Liver (tissue), 9 donors: ENCODE results near the gene RER1. TPM values are rescaled to one million over a fixed set of nuclear protein-coding genes. Genes with fewer than 3 reads are reported as not detected.

ENCODE experiments used
- DNase-seq: peaks from one replicate; pipeline ENCODE4 v3.0.0-alpha.2; 2017; ENCODE audit warnings: low spot score
- H3K27ac ChIP-seq, 2 donors: one replicate each; pipeline ENCODE4 v1.7.0; 2013; ENCODE audit warnings: inconsistent platforms in 2 of 2, low read length in 2 of 2, control low read depth in 1 of 2, low read depth in 1 of 2, mild to moderate bottlenecking in 1 of 2
- H3K27me3 ChIP-seq, 4 donors: one replicate each; pipeline versions ENCODE4 v1.6.1 to v1.7.0; 2013; ENCODE audit warnings: low read length in 3 of 4, inconsistent platforms in 1 of 4, mild to moderate bottlenecking in 1 of 4, moderate library complexity in 1 of 4; ENCODE audit not compliant: control insufficient read depth in 4 of 4, insufficient read depth in 4 of 4
- H3K36me3 ChIP-seq, 4 donors: one replicate each; pipeline versions ENCODE4 v1.6.1 to v1.7.0; 2013; ENCODE audit warnings: low read length in 3 of 4, mild to moderate bottlenecking in 3 of 4, low read depth in 1 of 4, moderate library complexity in 1 of 4; ENCODE audit not compliant: control insufficient read depth in 4 of 4, insufficient read depth in 3 of 4
- H3K4me1 ChIP-seq, 4 donors: one replicate each; pipeline versions ENCODE4 v1.6.1 to v1.7.0; 2013; ENCODE audit warnings: low read length in 3 of 4, mild to moderate bottlenecking in 3 of 4, moderate library complexity in 1 of 4; ENCODE audit not compliant: control insufficient read depth in 4 of 4, insufficient read depth in 4 of 4
- H3K4me3 ChIP-seq, 3 donors: one replicate each; pipeline versions ENCODE4 v1.6.1 to v1.7.0; 2013; ENCODE audit warnings: low read length in 3 of 3, control low read depth in 1 of 3, low read depth in 1 of 3, mild to moderate bottlenecking in 1 of 3
- H3K9ac ChIP-seq, 2 donors: one replicate each; pipeline ENCODE4 v1.7.0; 2013; ENCODE audit warnings: low read length in 2 of 2, mild to moderate bottlenecking in 2 of 2, moderate library complexity in 2 of 2, control low read depth in 1 of 2, low read depth in 1 of 2
- H3K9me3 ChIP-seq, 4 donors: one replicate each; pipeline versions ENCODE4 v1.6.1 to v1.7.0; 2013; ENCODE audit warnings: low read length in 3 of 4; ENCODE audit not compliant: control insufficient read depth in 4 of 4
- RAD21 ChIP-seq, 2 donors: IDR thresholded peaks; 2 replicates each; pipeline ENCODE4 v1.6.1; 2016; ENCODE audit warnings: antibody characterized with exemption in 2 of 2, mild to moderate bottlenecking in 2 of 2
- WGBS: extraction: QIAGEN DNeasy Blood & Tissue Kit; methylation state at CpG from one replicate; pipeline ENCODE4 v1.1.7; 2013; 5-methylcytosine and 5-hydroxymethylcytosine counted together
- polyA plus RNA-seq, 2 donors: library from polyadenylated mRNA; stranded (reverse) in 1 of 2; unstranded in 1 of 2; fragments of 200-250 nt in 1 of 2; fragments of >200 nt in 1 of 2; fragmentation: Nextera tagmentation in 1 of 2; extraction: Ambion mirVana in 1 of 2; gene quantifications; one replicate each; pipeline versions ENCODE4 v1.2.1 to v1.2.3, GENCODE V29; 2013 to 2015
- total RNA-seq, 2 donors: library from RNA; depleted of rRNA; stranded (reverse); fragments of >200 nt; gene quantifications; one replicate each; pipeline ENCODE4 v1.2.3, GENCODE V29; 2014
- donor health status: healthy.
- donor health status: healthy.
- donor health status: healthy.
- donor health status: healthy.
- donor health status: healthy.

The RER1 gene
- total and polyA plus RNA-seq, 4 donors, result 43.5 to 142 (median 89.7) TPM

DNA sequence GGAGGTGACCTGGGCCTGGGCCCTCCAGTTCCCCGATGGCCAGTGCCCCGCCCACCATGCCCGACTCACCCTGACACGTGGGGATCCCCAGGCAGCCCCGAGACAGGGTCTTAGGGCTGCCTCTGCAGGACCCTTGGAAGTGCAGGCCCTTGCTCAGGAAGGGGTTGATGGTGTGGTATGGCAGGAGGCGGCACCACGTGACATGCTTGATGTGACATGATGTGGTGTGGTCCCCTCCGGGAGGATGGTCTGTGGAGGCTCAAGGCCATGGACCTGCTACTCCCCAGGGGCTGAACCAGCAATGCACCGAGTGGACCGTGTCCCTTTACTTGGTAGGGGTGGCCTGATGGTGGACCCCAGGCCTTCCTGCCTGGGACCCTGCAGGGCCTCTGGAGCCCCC lies 62.6 kb downstream of the RER1 start:
- no peak for DNase-seq
- Histone ChIP-seq H3K9me3 (no peaks in the 10 kb centered on the region), H3K4me3 (no peak overlapping the region), H3K9ac (no peak overlapping the region), H3K36me3 (peaks cover 0 to 3% (median 0%) of the 10 kb centered on the region in 4 donors), H3K27ac (no peak overlapping the region), H3K27me3 (peaks cover 0 to 3% (median 0%) of the 10 kb centered on the region in 4 donors), H3K4me1 (no peaks in the 10 kb centered on the region)
- TF ChIP-seq RAD21 (IDR thresholded peaks at IDR 0.05), result no peak
- 79% methylated on average over 10 of the region's 10 CpGs for WGBS

Other genes with a start within 250 kb of the RER1 start
- 10 to 100 TPM in 1 of 2 donors, 1 to 10 TPM in 1; 5.6 to 11.9 TPM for gene FAAP20, start 197.1 kb upstream of the RER1 start, total RNA-seq
- 10 to 100 TPM; 19.6 to 31.5 TPM for gene FAAP20, start 197.1 kb upstream of the RER1 start, polyA plus RNA-seq
- 10 to 100 TPM; 18.9 to 21.3 TPM for gene SKI, start 163.5 kb upstream of the RER1 start, total RNA-seq
- gene SKI, start 163.5 kb upstream of the RER1 start, polyA plus RNA-seq, result 10 to 100 TPM in 1 of 2 donors, 1 to 10 TPM in 1; 3.2 to 20.1 TPM
- gene MORN1, start 287 bp upstream of the RER1 start, total RNA-seq, result 1 to 10 TPM; 4.9 to 6.9 TPM
- 1 to 10 TPM; 2.3 TPM for gene MORN1, start 287 bp upstream of the RER1 start, polyA plus RNA-seq
- gene PEX10, start 20.7 kb downstream of the RER1 start, total RNA-seq, result 10 to 100 TPM; 10.7 to 16.4 TPM
- 10 to 100 TPM in 1 of 2 donors, 1 to 10 TPM in 1; 6.2 to 12.9 TPM for gene PEX10, start 20.7 kb downstream of the RER1 start, polyA plus RNA-seq
- 1 to 10 TPM in 1 of 2 donors, under 1 TPM in 1; 0.33 to 1.0 TPM for gene PLCH2, start 84.4 kb downstream of the RER1 start, total RNA-seq
- gene PLCH2, start 84.4 kb downstream of the RER1 start, polyA plus RNA-seq, result 1 to 10 TPM in 1 of 2 donors, not detected in 1; 1.3 TPM
- 10 to 100 TPM; 13.6 to 26.8 TPM for gene PANK4, start 134.8 kb downstream of the RER1 start, total RNA-seq
- gene PANK4, start 134.8 kb downstream of the RER1 start, polyA plus RNA-seq, result 10 to 100 TPM in 1 of 2 donors, 1 to 10 TPM in 1; 6.2 to 11.6 TPM
- under 1 TPM; 0.08 to 0.93 TPM for gene HES5, start 138.4 kb downstream of the RER1 start, total RNA-seq
- not detected for gene HES5, start 138.4 kb downstream of the RER1 start, polyA plus RNA-seq
- 10 to 100 TPM; 14.8 to 28.9 TPM for gene TNFRSF14, start 164.5 kb downstream of the RER1 start, total RNA-seq
- 10 to 100 TPM; 29.2 to 38.1 TPM for gene TNFRSF14, start 164.5 kb downstream of the RER1 start, polyA plus RNA-seq
- 10 to 100 TPM in 1 of 2 donors, 1 to 10 TPM in 1; 4.6 to 10.2 TPM for gene PRXL2B, start 194.9 kb downstream of the RER1 start, total RNA-seq
- gene PRXL2B, start 194.9 kb downstream of the RER1 start, polyA plus RNA-seq, result 10 to 100 TPM in 1 of 2 donors, 1 to 10 TPM in 1; 6.0 to 10.2 TPM
- gene MMEL1, start 241.2 kb downstream of the RER1 start, total RNA-seq, result under 1 TPM in 1 of 2 donors, not detected in 1; under 0.01 TPM
- under 1 TPM in 1 of 2 donors, not detected in 1; 0.42 TPM for gene MMEL1, start 241.2 kb downstream of the RER1 start, polyA plus RNA-seq